CD4-positive, alpha-beta T cell (primary cell): ENCODE data around the gene FBXL5. TPM values are rescaled to one million over a fixed set of nuclear protein-coding genes. Genes with fewer than 3 reads are reported as not detected.

ENCODE experiments used
- ATAC-seq: fragments of 200-7000 bp; cut with Tn5 transposase; one replicate; pipeline ENCODE4 v1.10.0; 2022; ENCODE audit warnings: mild to moderate bottlenecking; ENCODE audit not compliant: poor library complexity
- CTCF ChIA-PET: fragments of 350-600 bp; sonication (Branson Sonifier 250); formaldehyde crosslinking; loops from one replicate; lab custom pipeline; 2021; ENCODE audit warnings: antibody characterized with exemption, inconsistent platforms; lab: Charles Lee
- POLR2A ChIA-PET: fragments of 350-600 bp; sonication (Branson Sonifier 250); formaldehyde crosslinking; loops from one replicate; lab custom pipeline; 2021; ENCODE audit warnings: antibody characterized with exemption, inconsistent platforms; lab: Charles Lee
- DNase-seq, 14 experiments: peaks; one replicate each; pipeline ENCODE4 v3.0.0-alpha.2; 2013 to 2020; ENCODE audit warnings: mixed read lengths in 2 of 14
- H3K27ac ChIP-seq, 2 donors: one replicate each; pipeline versions ENCODE4 v1.5.1 to v1.7.0; 2013; ENCODE audit warnings: low read length in 2 of 2, low read depth in 1 of 2, mild to moderate bottlenecking in 1 of 2
- H3K27me3 ChIP-seq, 2 experiments: 1 replicate in 1 of 2; 2 replicates in 1 of 2; pipeline versions ENCODE4 v1.6.1 to v1.7.0; 2013; ENCODE audit warnings: low read length in 2 of 2, control low read depth in 1 of 2, mild to moderate bottlenecking in 1 of 2, moderate library complexity in 1 of 2; ENCODE audit not compliant: insufficient read depth in 2 of 2, control insufficient read depth in 1 of 2
- H3K36me3 ChIP-seq: one replicate; pipeline ENCODE4 v1.6.1; 2013; ENCODE audit warnings: low read length, control low read depth; ENCODE audit not compliant: insufficient read depth
- H3K4me1 ChIP-seq: one replicate; pipeline ENCODE4 v1.6.1; 2013; ENCODE audit warnings: low read length, control low read depth; ENCODE audit not compliant: insufficient read depth
- H3K4me3 ChIP-seq: one replicate; pipeline ENCODE4 v1.5.1; 2013; ENCODE audit warnings: mild to moderate bottlenecking, low read length, moderate library complexity
- H3K9me3 ChIP-seq, 2 experiments: 1 replicate in 1 of 2; 2 replicates in 1 of 2; pipeline versions ENCODE4 v1.6.1 to v1.7.0; 2013; ENCODE audit warnings: low read length in 2 of 2, mild to moderate bottlenecking in 2 of 2, control low read depth in 1 of 2, moderate library complexity in 1 of 2; ENCODE audit not compliant: control insufficient read depth in 1 of 2, insufficient read depth in 1 of 2
- H3K27ac Mint-ChIP-seq: one replicate; pipeline ENCODE4 v1.8.0; 2020; ENCODE audit warnings: mixed read lengths
- H3K27me3 Mint-ChIP-seq: one replicate; pipeline ENCODE4 v1.8.0; 2021; ENCODE audit warnings: mixed read lengths
- H3K36me3 Mint-ChIP-seq: one replicate; pipeline ENCODE4 v1.8.0; 2021; ENCODE audit warnings: low read depth, mixed read lengths
- H3K4me1 Mint-ChIP-seq: one replicate; pipeline ENCODE4 v1.8.0; 2021; ENCODE audit warnings: low read depth, mixed read lengths
- H3K4me3 Mint-ChIP-seq: one replicate; pipeline ENCODE4 v1.8.0; 2020; ENCODE audit warnings: mild to moderate bottlenecking, mixed read lengths
- H3K9me3 Mint-ChIP-seq: one replicate; pipeline ENCODE4 v1.8.0; 2020; ENCODE audit warnings: mixed read lengths
- intact Hi-C, 2 experiments: fragments of 100-400 bp; cut with DNase I in 1 of 2; cut with micrococcal nuclease in 1 of 2; formaldehyde crosslinking; loops; one replicate each; pipeline versions ENCODE4 v1.15.1 to v1.9.0; 2023 to 2025; cut with DNase I, micrococcal nuclease
- total RNA-seq, 174 experiments: library from RNA in 2 of 174; stranded (reverse) in 2 of 174; gene quantifications; one replicate each; pipeline ENCODE4 v1.2.3 and lab custom pipeline; 2021 to 2026
- TF ChIP-seq, protein P1 (sequence below): fragments of 200-600 bp; IDR thresholded peaks from one replicate; pipeline ENCODE4 v1.8.0; 2022; ENCODE audit warnings: antibody characterized with exemption, mild to moderate bottlenecking

FBXL5 gene
- total RNA-seq, 2 experiments from 2014 or later: 60.1 to 62.5 TPM

DNA sequence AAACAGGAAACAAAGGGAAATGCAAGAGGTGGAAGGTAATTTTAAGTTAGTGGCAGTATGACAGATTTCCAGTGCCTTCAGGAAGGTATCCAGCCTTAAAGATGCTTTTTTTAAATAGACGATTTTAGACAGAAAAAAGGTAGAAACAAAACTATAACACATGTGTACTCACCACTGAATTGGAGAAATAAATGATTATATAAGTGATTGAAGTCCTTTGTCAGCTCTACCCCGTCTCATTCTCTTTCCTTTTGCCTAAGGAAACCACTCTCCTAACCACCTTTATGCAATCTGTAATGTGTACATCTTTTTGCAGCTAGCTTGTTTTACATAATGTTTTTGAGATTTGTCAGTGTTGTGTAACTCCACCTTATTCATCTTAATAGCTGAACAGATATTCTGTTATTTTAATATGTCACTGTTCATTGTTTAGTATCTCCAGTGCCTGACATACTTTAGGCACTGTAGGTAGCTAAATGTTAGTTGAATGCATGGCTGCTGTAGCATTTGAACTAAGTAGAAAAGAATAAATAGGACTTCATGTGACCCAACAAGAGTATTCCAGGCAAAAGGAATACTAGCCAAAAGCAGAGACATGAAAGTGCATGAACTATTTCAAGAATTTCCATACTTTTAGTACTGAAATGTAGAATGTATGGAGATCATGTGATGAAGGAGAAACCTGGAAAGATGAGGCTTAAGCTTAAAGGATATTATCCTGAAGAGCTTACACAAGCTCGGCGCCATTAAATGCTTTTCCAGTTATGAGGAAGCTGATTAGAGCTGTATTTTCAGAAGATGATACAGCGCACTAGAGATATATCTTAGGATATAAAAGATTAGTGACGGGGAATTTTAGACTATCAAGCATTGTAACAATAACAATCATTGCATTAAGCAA, 27.3 kb upstream of the FBXL5 start:
- Histone ChIP-seq H3K4me3 (peak overlapping the region; percentile 84), H3K4me1 (peaks cover 6% of the 10 kb centered on the region), H3K9me3 (no peaks in the 10 kb centered on the region), H3K27ac (peak overlapping the region; percentile 71 to 77), H3K27me3 (no peaks in the 10 kb centered on the region), H3K36me3 (peaks cover 14% of the 10 kb centered on the region)
- ChIA-PET CTCF (interaction anchor here (1.0 to 1.6 kb wide), 3 partner anchors 28 to 84 kb away, joined by 3 to 5 read pairs (median 3); no protein-coding TSS in a partner anchor), POLR2A (interaction anchor here (0.7 to 4.2 kb wide), 11 partner anchors 13 to 679 kb away, joined by 3 to 42 read pairs (median 4); partner anchors contain the start of genes BST1 and FBXL5)
- Mint-ChIP-seq H3K27me3 (no peaks in the 10 kb centered on the region), H3K4me3 (peak overlapping the region; percentile 94), H3K36me3 (peaks cover 42% of the 10 kb centered on the region), H3K9me3 (no peaks in the 10 kb centered on the region), H3K4me1 (peaks cover 47% of the 10 kb centered on the region), H3K27ac (peak overlapping the region; percentile 93)
- intact Hi-C loops: loop anchor here (1.0 to 5.0 kb wide), 3 partner anchors 27 to 75 kb away; partner anchors contain the start of gene FBXL5 (in 1 of the 2)
- ATAC-seq: peak; percentile 5
- TF ChIP-seq, protein P1, sequence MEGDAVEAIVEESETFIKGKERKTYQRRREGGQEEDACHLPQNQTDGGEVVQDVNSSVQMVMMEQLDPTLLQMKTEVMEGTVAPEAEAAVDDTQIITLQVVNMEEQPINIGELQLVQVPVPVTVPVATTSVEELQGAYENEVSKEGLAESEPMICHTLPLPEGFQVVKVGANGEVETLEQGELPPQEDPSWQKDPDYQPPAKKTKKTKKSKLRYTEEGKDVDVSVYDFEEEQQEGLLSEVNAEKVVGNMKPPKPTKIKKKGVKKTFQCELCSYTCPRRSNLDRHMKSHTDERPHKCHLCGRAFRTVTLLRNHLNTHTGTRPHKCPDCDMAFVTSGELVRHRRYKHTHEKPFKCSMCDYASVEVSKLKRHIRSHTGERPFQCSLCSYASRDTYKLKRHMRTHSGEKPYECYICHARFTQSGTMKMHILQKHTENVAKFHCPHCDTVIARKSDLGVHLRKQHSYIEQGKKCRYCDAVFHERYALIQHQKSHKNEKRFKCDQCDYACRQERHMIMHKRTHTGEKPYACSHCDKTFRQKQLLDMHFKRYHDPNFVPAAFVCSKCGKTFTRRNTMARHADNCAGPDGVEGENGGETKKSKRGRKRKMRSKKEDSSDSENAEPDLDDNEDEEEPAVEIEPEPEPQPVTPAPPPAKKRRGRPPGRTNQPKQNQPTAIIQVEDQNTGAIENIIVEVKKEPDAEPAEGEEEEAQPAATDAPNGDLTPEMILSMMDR: no peak
- no peak for DNase-seq

DNA sequence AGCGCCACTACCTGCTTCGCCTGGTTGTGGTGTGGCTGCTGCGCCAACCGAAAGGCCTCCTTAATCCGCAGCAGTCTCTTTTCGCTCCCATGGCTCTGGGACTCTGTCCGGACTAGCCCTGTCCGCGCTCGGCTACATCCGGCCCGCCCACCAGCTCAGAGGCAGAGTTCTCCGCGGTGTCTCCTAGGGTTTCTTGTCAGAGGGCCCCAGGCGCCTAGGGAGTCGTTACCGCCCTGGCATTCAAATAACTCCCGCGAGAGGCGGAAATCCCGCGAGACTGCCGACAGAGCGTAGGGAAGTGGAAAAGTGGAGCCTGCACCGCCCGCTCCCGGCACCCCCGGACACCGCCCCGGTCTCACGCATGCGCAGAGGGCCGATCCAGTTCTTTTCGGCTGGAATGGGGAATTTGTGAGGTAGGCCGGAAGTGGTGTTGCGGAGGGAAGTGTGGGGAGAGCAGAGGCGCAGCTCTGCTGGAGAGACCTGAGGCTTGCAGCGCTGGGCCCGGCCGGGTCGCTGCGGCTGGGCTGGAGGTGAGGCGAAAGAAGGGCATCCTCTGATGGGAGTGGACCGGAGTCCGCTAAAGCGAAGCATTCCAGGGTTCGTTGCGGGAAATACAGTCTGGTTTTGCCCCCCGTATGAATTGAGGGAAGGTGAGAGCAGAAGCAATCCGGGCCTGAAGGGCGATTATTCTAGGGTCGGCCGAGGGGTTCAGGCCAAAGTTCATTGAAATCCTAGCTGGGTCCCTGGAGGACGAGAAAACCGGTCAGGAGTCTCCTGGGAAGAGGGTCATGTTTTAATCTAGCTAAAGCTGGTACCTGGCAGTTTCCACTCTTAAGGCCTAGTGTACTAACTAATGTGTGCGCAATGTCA, 26.4 kb upstream of the FBXL5 start, which contains the start of gene FAM200B:
Gene FAM200B, plus strand, starts transcription at position 456 of the 870 bp plus-strand sequence. CDS start 5,151 bp downstream, outside the sequence.
- TF ChIP-seq, protein P1: no peak
- Mint-ChIP-seq H3K36me3 (peaks cover 33% of the 10 kb centered on the region), H3K4me3 (peak within 1 kb of the TSS; percentile 94), H3K4me1 (peaks cover 47% of the 10 kb centered on the region), H3K9me3 (no peaks in the 10 kb centered on the region), H3K27ac (peak within 1 kb of the TSS; percentile 93), H3K27me3 (no peaks in the 10 kb centered on the region)
- no peaks in the 10 kb centered on the region for H3K9me3 ChIP-seq
- H3K36me3 ChIP-seq: peaks cover 8% of the 10 kb centered on the region
- H3K4me3 ChIP-seq: peak within 1 kb of the TSS; percentile 84
- H3K27me3 ChIP-seq: no peaks in the 10 kb centered on the region
- CTCF ChIA-PET: interaction anchor here (1.0 to 1.6 kb wide), 3 partner anchors 27 to 85 kb away, joined by 3 to 5 read pairs (median 3); no protein-coding TSS in a partner anchor
- H3K27ac ChIP-seq: peak within 1 kb of the TSS; percentile 71 to 77
- ATAC-seq: peak; percentile 96
- peaks cover 6% of the 10 kb centered on the region for H3K4me1 ChIP-seq
- intact Hi-C loops: loop anchor here (1.0 to 5.0 kb wide), 4 partner anchors 26 to 679 kb away; partner anchors contain the start of genes FBXL5 (in 2 of the 2) and CPEB2 (in 1 of the 2)
- POLR2A ChIA-PET: interaction anchor here (0.7 to 4.2 kb wide), 10 partner anchors 19 to 678 kb away, joined by 3 to 42 read pairs (median 5); partner anchors contain the start of genes BST1 and FBXL5
- DNase-seq: peak; percentile 92 to 98 (median 96)

DNA sequence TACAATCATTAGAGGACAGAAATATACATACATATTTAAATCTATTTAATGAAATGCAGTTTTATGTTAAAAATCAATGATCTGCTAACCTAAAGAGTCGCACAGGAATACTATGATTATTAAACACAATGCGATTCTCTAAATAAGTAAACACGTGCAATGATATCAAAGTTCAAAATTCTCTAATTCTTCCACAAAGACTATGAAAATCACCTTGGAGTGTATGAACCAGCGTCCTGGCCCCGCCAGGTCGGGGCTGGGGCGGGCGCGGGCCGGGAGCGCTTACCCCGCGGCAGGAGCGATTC, 25.9 kb upstream of the FBXL5 start:
- Mint-ChIP-seq H3K27me3 (no peaks in the 10 kb centered on the region), H3K4me1 (peaks cover 42% of the 10 kb centered on the region), H3K9me3 (no peaks in the 10 kb centered on the region), H3K4me3 (peak overlapping the region; percentile 94), H3K27ac (peak overlapping the region; percentile 93), H3K36me3 (peaks cover 27% of the 10 kb centered on the region)
- CTCF ChIA-PET: no interaction called here
- Histone ChIP-seq H3K36me3 (peaks cover 2% of the 10 kb centered on the region), H3K27me3 (no peaks in the 10 kb centered on the region), H3K9me3 (no peaks in the 10 kb centered on the region), H3K4me3 (peak overlapping the region; percentile 84), H3K27ac (no peak overlapping the region), H3K4me1 (peaks cover 6% of the 10 kb centered on the region)
- no peak for ATAC-seq
- POLR2A ChIA-PET: interaction anchor here (0.7 to 4.2 kb wide), 5 partner anchors 25 to 546 kb away, joined by 3 to 42 read pairs (median 10); partner anchors contain the start of gene FBXL5
- TF ChIP-seq, protein P1: no peak
- intact Hi-C loops: loop anchor here in 1 of 2 experiments (1.0 to 5.0 kb wide), 3 partner anchors 26 to 678 kb away; partner anchors contain the start of genes CPEB2 and FBXL5
- DNase-seq: no peak
